HFF-Myc (cell line): ENCODE measurements around the gene MED22.
A peak's percentile ranks its signal among the peaks of the same experiment; 100 is the strongest.

Experiments used
- DNase-seq: peaks from one replicate; pipeline ENCODE4 v3.0.0-alpha.2; 2011; ENCODE audit warnings: low read depth; ENCODE audit errors: extremely low read depth
- H3K4me3 ChIP-seq: replicated peaks from 2 replicates; pipeline ENCODE4 v1.5.1; 2011; ENCODE audit warnings: low read depth, mild to moderate bottlenecking, control low read depth, low read length
- CTCF ChIP-seq: IDR thresholded peaks from 2 replicates; pipeline ENCODE4 v1.5.1; 2012; ENCODE audit warnings: mild to moderate bottlenecking, low read depth, low read length, control low read depth; ENCODE audit errors: missing control alignments

MED22 gene

GRCh38 chr9:133362359-133363044 lies 14.6 kb upstream of the MED22 start:
- H3K4me3 ChIP-seq: no peak overlapping the region
- no peak for DNase-seq
- TF ChIP-seq CTCF: no peak

- no peak overlapping the region for H3K4me3 ChIP-seq
- no peak for DNase-seq
- no peak for TF ChIP-seq CTCF
Observed at GRCh38 chr9:133361507-133362092, 13.7 kb upstream of the MED22 start.

GRCh38 chr9:133360400-133361393 lies 12.8 kb upstream of the MED22 start:
- no peak for DNase-seq
- H3K4me3 ChIP-seq: no peak overlapping the region
- no peak for TF ChIP-seq CTCF

- H3K4me3 ChIP-seq: no peak overlapping the region
- TF ChIP-seq CTCF: peak; percentile 37
- no peak for DNase-seq
Observed at GRCh38 chr9:133359399-133360175, 11.7 kb upstream of the MED22 start.

GRCh38 chr9:133357656-133358055 lies 9.7 kb upstream of the MED22 start:
- no peak for TF ChIP-seq CTCF
- peak overlapping the region; percentile 88 for H3K4me3 ChIP-seq
- DNase-seq: no peak

- H3K4me3 ChIP-seq: peak within 1 kb of the TSS; percentile 88
- no peak for DNase-seq
- TF ChIP-seq CTCF: no peak
Observed at GRCh38 chr9:133356391-133357091, 8.6 kb upstream of the MED22 start, which contains the start of the genes SURF1 and SURF2. Gene SURF1, minus strand, starts transcription at chr9:133356487. Its CDS starts 34 bp downstream, at chr9:133356453. Gene SURF2, plus strand, starts transcription at chr9:133356550. Its CDS starts 43 bp downstream, at chr9:133356593.
